AG04449 (cell line): ENCODE results near the gene NUDT16L1.

Experiments
- CTCF ChIA-PET: fragments of 350-600 bp; formaldehyde crosslinking; extraction: SDS; loops from one replicate; lab custom pipeline; 2021; ENCODE audit warnings: antibody characterized with exemption; lab: Yijun Ruan, JAX
- POLR2A ChIA-PET: fragments of 400-600, 350-600 bp; formaldehyde crosslinking; extraction: SDS; loops from one replicate; lab custom pipeline; 2020; ENCODE audit warnings: antibody characterized with exemption, inconsistent platforms; lab: Yijun Ruan, JAX
- DNase-seq: peaks from one replicate; pipeline ENCODE4 v3.0.0-alpha.2; 2010; ENCODE audit warnings: low read depth, low spot score
- H3K4me3 ChIP-seq: 2 replicates; pipeline ENCODE4 v1.5.1; 2011; ENCODE audit warnings: low read depth, mild to moderate bottlenecking, control low read depth, low read length
- CTCF ChIP-seq: IDR thresholded peaks from one replicate; pipeline ENCODE4 v1.5.1; 2011; ENCODE audit warnings: mild to moderate bottlenecking, moderate library complexity, low read length, control low read depth, inconsistent platforms; ENCODE audit not compliant: insufficient read depth; ENCODE audit errors: missing control alignments

Gene NUDT16L1

GRCh38 chr16:4676831-4677230 lies 16.5 kb upstream of the NUDT16L1 start:
- H3K4me3 ChIP-seq, result no peak overlapping the region
- CTCF ChIA-PET, result no interaction called here
- no peak for DNase-seq
- no peak for TF ChIP-seq CTCF
- POLR2A ChIA-PET, result no interaction called here

GRCh38 chr16:4677390-4677789 lies 16.0 kb upstream of the NUDT16L1 start:
- POLR2A ChIA-PET, result no interaction called here
- H3K4me3 ChIP-seq, result no peak overlapping the region
- CTCF ChIA-PET, result no interaction called here
- TF ChIP-seq CTCF, result no peak
- no peak for DNase-seq

- no peak overlapping the region for H3K4me3 ChIP-seq
- no peak for DNase-seq
- ChIA-PET CTCF (no interaction called here), POLR2A (no interaction called here)
- no peak for TF ChIP-seq CTCF
These were observed 15.4 kb upstream of the NUDT16L1 start for GRCh38 chr16:4677994-4678393.

GRCh38 chr16:4678596-4678995 lies 14.8 kb upstream of the NUDT16L1 start:
- no peak for DNase-seq
- TF ChIP-seq CTCF, result no peak
- ChIA-PET CTCF (no interaction called here), POLR2A (no interaction called here)
- no peak overlapping the region for H3K4me3 ChIP-seq

GRCh38 chr16:4679156-4679849 lies 14.1 kb upstream of the NUDT16L1 start:
- ChIA-PET CTCF (no interaction called here), POLR2A (no interaction called here)
- H3K4me3 ChIP-seq, result no peak overlapping the region
- no peak for DNase-seq
- no peak for TF ChIP-seq CTCF

GRCh38 chr16:4679850-4680636 lies 13.3 kb upstream of the NUDT16L1 start:
- no peak for TF ChIP-seq CTCF
- POLR2A ChIA-PET, result no interaction called here
- no peak for DNase-seq
- H3K4me3 ChIP-seq, result no peak overlapping the region
- CTCF ChIA-PET, result interaction anchor here (1.2 kb wide), 1 partner anchor 13 kb away, joined by 3 read pairs; no protein-coding TSS in a partner anchor
